Measurements from ENCODE around the gene LDB3.

DNA sequence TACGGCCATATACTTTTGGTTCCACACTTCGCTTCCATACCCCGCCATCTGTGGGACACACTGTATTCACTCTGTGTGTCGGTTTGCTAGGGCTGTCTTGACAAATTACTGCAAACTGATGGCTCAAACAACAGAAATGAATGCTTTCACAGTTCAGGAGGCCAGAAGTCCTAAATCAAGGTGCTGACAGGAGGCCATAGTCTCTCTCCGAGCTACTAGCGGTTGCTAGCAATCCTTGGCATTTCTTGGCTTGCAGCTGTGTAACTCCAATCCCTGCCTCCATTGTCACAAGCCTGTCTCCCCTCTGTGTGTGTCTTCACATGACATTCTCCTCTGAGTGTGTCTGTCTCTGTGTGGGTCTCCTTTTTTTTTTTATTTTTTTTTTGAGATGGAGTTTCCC, 59.2 kb downstream of the LDB3 start:
- TF ChIP-seq RFX5 (IDR thresholded peaks at IDR 0.05; ENCODE audit: low read depth, low read length) (no peak), MXI1 (IDR thresholded peaks at IDR 0.05; ENCODE audit: borderline replicate concordance, low read depth, low read length) (no peak), CHD1 (IDR thresholded peaks at IDR 0.05; ENCODE audit: low read depth, low read length) (no peak)

Measured in IMR-90 (cell line).